Measurements from ENCODE around the gene ARHGAP33. TPM values are rescaled to one million over a fixed set of nuclear protein-coding genes. Genes with fewer than 3 reads are reported as not detected.

ARHGAP33 gene
- total RNA-seq, 1 experiment from 2014 or later = 3.7 TPM

DNA sequence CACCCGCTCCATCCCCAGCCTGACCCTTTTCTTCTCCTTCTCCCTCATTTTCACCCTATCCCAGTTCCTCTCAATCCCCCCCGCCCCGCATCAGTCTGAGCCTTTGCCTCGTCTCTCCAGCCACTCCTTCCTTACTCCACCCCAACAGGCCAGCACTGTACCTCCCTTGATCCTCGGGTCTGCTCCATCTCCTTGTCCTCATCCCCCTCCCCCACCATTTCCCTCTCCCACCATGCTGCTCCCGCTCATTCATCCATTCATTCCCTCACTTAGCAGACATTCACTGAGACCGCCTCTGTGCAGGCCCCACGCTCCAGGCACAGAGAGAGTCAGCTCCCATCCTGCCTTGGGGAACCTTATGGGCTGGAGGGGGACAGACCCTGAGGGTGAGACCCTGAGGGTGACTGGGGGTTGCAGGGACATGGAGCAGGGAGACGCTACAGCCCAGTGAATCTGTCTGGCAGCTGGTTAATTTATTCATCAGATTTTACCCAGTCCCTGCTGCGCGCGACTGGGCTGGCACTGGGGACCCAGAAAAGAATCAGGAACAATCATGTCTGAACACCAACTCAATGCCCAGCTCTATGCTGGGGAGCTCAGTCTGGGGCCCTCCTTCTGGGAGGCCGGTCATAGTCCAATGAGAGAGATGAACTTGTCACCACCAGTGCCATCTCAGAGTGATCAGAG lies 881 bp downstream of the ARHGAP33 start:
- Histone ChIP-seq H3K27ac (ENCODE audit: low read length) (no peak overlapping the region), H3K79me2 (ENCODE audit: low read length) (no peaks in the 10 kb centered on the region), H3K9me3 (ENCODE audit: low read length) (no peaks in the 10 kb centered on the region), H3K9me2 (replicated peaks; ENCODE audit: low read length) (no peaks in the 10 kb centered on the region), H3K4me3 (ENCODE audit: low read length) (peak overlapping the region; percentile 66), H3K4me2 (ENCODE audit: low read length) (peak overlapping the region; percentile 98), H3K4me1 (ENCODE audit: insufficient read depth, low read length) (peaks cover 7% of the 10 kb centered on the region), H3K36me3 (ENCODE audit: low read depth, low read length) (no peaks in the 10 kb centered on the region), H4K20me1 (ENCODE audit: low read length) (no peaks in the 10 kb centered on the region), H3F3A (ENCODE audit: low read length, unreplicated experiment) (no peaks in the 10 kb centered on the region), H2AFZ (ENCODE audit: low read length) (no peak overlapping the region), H3K27me3 (ENCODE audit: low read length) (no peaks in the 10 kb centered on the region), H3K9ac (ENCODE audit: low read length) (0 out of 2 replicates have a peak overlapping the region, but pooled peaks have one; percentile 17)
- BruUV-seq (replicated peaks) = no TSS peak
- ATAC-seq (no peak), DNase-seq (no peak)
- CTCF ChIA-PET = no interaction called here
- TF ChIP-seq EZH2phosphoT487 (IDR thresholded peaks at IDR 0.05; ENCODE audit: borderline replicate concordance, low read length) = no peak
- no peak for TF ChIP-seq EZH2 (IDR thresholded peaks at IDR 0.05; ENCODE audit: low read length, unreplicated experiment)
- TF ChIP-seq, protein P1, sequence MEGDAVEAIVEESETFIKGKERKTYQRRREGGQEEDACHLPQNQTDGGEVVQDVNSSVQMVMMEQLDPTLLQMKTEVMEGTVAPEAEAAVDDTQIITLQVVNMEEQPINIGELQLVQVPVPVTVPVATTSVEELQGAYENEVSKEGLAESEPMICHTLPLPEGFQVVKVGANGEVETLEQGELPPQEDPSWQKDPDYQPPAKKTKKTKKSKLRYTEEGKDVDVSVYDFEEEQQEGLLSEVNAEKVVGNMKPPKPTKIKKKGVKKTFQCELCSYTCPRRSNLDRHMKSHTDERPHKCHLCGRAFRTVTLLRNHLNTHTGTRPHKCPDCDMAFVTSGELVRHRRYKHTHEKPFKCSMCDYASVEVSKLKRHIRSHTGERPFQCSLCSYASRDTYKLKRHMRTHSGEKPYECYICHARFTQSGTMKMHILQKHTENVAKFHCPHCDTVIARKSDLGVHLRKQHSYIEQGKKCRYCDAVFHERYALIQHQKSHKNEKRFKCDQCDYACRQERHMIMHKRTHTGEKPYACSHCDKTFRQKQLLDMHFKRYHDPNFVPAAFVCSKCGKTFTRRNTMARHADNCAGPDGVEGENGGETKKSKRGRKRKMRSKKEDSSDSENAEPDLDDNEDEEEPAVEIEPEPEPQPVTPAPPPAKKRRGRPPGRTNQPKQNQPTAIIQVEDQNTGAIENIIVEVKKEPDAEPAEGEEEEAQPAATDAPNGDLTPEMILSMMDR (conservative IDR thresholded peaks at IDR 0.05; ENCODE audit: low read depth, low read length) = no peak
- intact Hi-C loops (cut with micrococcal nuclease) = no loop called here
- POLR2A ChIA-PET (ENCODE audit: unreplicated experiment) = interaction anchor here (0.6 kb wide), 1 partner anchor 36 kb away, joined by 3 read pairs; no protein-coding TSS in a partner anchor

DNA sequence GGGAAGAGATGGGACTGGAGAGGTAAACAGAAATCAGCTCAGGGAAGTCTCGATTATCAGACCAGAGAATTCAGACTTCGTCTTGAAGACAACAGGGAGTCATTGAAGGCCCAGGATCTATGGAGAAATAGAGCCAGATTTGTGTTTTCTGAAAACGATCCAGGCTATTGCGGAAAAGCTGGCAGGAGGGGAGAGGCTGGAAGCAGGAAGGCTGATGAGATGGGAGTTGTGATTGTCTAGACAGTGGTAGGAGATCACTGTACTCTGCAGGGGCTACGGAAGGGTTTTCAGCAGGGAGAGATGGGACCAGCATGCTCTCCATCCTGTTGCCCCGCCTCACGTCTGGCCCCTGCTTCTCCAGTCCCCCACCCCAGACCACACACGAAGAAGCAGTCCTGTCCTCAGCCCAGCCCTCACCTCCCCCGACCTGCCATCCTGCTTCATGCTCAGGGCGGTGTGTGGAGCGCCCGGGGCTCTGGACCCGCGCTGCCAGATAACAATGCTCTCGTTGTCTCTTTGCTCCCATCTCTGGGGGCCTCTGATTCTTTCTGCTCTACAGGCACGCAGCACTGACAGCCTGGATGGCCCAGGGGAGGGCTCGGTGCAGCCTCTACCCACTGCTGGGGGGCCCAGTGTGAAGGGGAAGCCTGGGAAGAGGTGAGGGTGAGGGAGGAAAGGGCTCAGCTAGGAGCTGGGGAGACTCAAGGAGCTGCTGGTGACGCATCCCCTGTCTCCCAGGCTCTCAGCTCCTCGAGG lies 1.9 kb downstream of the ARHGAP33 start:
- Histone ChIP-seq H3K4me2 (ENCODE audit: low read length) (no peak overlapping the region), H3K36me3 (ENCODE audit: low read depth, low read length) (no peaks in the 10 kb centered on the region), H3K4me3 (ENCODE audit: low read length) (no peak overlapping the region), H3K79me2 (ENCODE audit: low read length) (no peaks in the 10 kb centered on the region), H3K4me1 (ENCODE audit: insufficient read depth, low read length) (peaks cover 7% of the 10 kb centered on the region), H3K27ac (ENCODE audit: low read length) (no peak overlapping the region), H3K27me3 (ENCODE audit: low read length) (no peaks in the 10 kb centered on the region), H3K9me2 (replicated peaks; ENCODE audit: low read length) (no peaks in the 10 kb centered on the region), H3K9me3 (ENCODE audit: low read length) (no peaks in the 10 kb centered on the region), H3F3A (ENCODE audit: low read length, unreplicated experiment) (no peaks in the 10 kb centered on the region), H2AFZ (ENCODE audit: low read length) (no peak overlapping the region), H3K9ac (ENCODE audit: low read length) (no peak overlapping the region), H4K20me1 (ENCODE audit: low read length) (no peaks in the 10 kb centered on the region)
- TF ChIP-seq, protein P1 (conservative IDR thresholded peaks at IDR 0.05; ENCODE audit: low read depth, low read length) = no peak
- no peak for TF ChIP-seq EZH2phosphoT487 (IDR thresholded peaks at IDR 0.05; ENCODE audit: borderline replicate concordance, low read length)
- TF ChIP-seq EZH2 (IDR thresholded peaks at IDR 0.05; ENCODE audit: low read length, unreplicated experiment) = no peak
- intact Hi-C loops (cut with micrococcal nuclease) = no loop called here
- ChIA-PET POLR2A (ENCODE audit: unreplicated experiment) (interaction anchor here (0.6 kb wide), 1 partner anchor 32 kb away, joined by 7 read pairs; the partner anchor contains the start of genes PSENEN and U2AF1L4), CTCF (no interaction called here)
- ATAC-seq = no peak
- BruUV-seq (replicated peaks) = no TSS peak
- no peak for DNase-seq

DNA sequence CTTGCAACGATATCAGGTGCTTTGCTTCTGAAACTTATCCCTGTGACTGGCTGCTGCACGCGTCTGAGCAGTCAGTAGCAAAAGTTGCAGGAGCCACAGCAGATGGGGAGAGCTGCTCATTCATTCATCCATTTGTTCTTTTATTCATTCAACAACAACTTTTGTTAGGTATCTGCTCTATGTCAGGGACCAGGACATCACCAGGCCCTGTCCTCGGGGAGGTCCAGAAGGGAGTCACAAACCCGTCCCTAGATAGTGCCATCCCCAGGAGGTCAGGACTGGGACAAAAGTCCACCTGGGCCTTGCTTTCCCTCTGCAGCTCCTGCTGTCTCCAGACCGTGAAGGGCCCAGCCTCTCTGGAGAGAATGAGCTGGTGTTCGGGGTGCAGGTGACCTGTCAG lies 2.6 kb downstream of the ARHGAP33 start:
- Histone ChIP-seq H3K9me2 (replicated peaks; ENCODE audit: low read length) (no peaks in the 10 kb centered on the region), H3K4me3 (ENCODE audit: low read length) (no peak overlapping the region), H3K79me2 (ENCODE audit: low read length) (no peaks in the 10 kb centered on the region), H4K20me1 (ENCODE audit: low read length) (no peaks in the 10 kb centered on the region), H3K4me1 (ENCODE audit: insufficient read depth, low read length) (peaks cover 7% of the 10 kb centered on the region), H3K9ac (ENCODE audit: low read length) (no peak overlapping the region), H3K27ac (ENCODE audit: low read length) (no peak overlapping the region), H2AFZ (ENCODE audit: low read length) (no peak overlapping the region), H3F3A (ENCODE audit: low read length, unreplicated experiment) (no peaks in the 10 kb centered on the region), H3K4me2 (ENCODE audit: low read length) (no peak overlapping the region), H3K9me3 (ENCODE audit: low read length) (no peaks in the 10 kb centered on the region), H3K27me3 (ENCODE audit: low read length) (no peaks in the 10 kb centered on the region), H3K36me3 (ENCODE audit: low read depth, low read length) (no peaks in the 10 kb centered on the region)
- ChIA-PET CTCF (no interaction called here), POLR2A (ENCODE audit: unreplicated experiment) (no interaction called here)
- intact Hi-C loops (cut with micrococcal nuclease) = no loop called here
- TF ChIP-seq EZH2phosphoT487 (IDR thresholded peaks at IDR 0.05; ENCODE audit: borderline replicate concordance, low read length) = no peak
- TF ChIP-seq, protein P1 (conservative IDR thresholded peaks at IDR 0.05; ENCODE audit: low read depth, low read length) = no peak
- no peak for TF ChIP-seq EZH2 (IDR thresholded peaks at IDR 0.05; ENCODE audit: low read length, unreplicated experiment)
- DNase-seq (no peak), ATAC-seq (no peak)
- BruUV-seq (replicated peaks) = no TSS peak
